ENCODE measurements around the gene FUZ.
A peak's percentile ranks its signal among the peaks of the same experiment; 100 is the strongest.
"Not testable (repeated sequence)": the region's sequence is repeated elsewhere in the genome, so short reads cannot be mapped to it uniquely, and the experiment has no call there.

The FUZ gene

GRCh38 chr19:49833599-49833998, 20.5 kb upstream of the FUZ start:
- no peak for DNase-seq (ENCODE audit: extremely low read depth in 1 of 2, low read depth in 1 of 2)

GRCh38 chr19:49832556-49832955, 19.5 kb upstream of the FUZ start:
- DNase-seq (ENCODE audit: extremely low read depth in 1 of 2, low read depth in 1 of 2), result no peak

- DNase-seq (ENCODE audit: extremely low read depth in 1 of 2, low read depth in 1 of 2), result no peak
Observed at GRCh38 chr19:49831592-49831991, 18.5 kb upstream of the FUZ start.

GRCh38 chr19:49830766-49831165, 17.7 kb upstream of the FUZ start:
- DNase-seq (ENCODE audit: extremely low read depth in 1 of 2, low read depth in 1 of 2), result no peak

- no peak for DNase-seq (ENCODE audit: extremely low read depth in 1 of 2, low read depth in 1 of 2)
Observed at GRCh38 chr19:49829721-49830120, 16.6 kb upstream of the FUZ start.

GRCh38 chr19:49829200-49829599, 16.1 kb upstream of the FUZ start:
- DNase-seq (ENCODE audit: extremely low read depth in 1 of 2, low read depth in 1 of 2), result no peak

GRCh38 chr19:49827034-49827433, 13.9 kb upstream of the FUZ start:
- no peak for DNase-seq (ENCODE audit: extremely low read depth in 1 of 2, low read depth in 1 of 2)

GRCh38 chr19:49824662-49825061, 11.6 kb upstream of the FUZ start:
- DNase-seq (ENCODE audit: extremely low read depth in 1 of 2, low read depth in 1 of 2), result no peak

GRCh38 chr19:49823472-49823871, 10.4 kb upstream of the FUZ start:
- DNase-seq (ENCODE audit: extremely low read depth in 1 of 2, low read depth in 1 of 2), result no peak

- DNase-seq (ENCODE audit: extremely low read depth in 1 of 2, low read depth in 1 of 2), result no peak
Observed at GRCh38 chr19:49820125-49820524, 7.0 kb upstream of the FUZ start.

GRCh38 chr19:49819452-49820115, 6.5 kb upstream of the FUZ start:
- not testable (repeated sequence) for DNase-seq (ENCODE audit: extremely low read depth in 1 of 2, low read depth in 1 of 2)

- DNase-seq (ENCODE audit: extremely low read depth in 1 of 2, low read depth in 1 of 2), result no peak
Observed at GRCh38 chr19:49818649-49819370, 5.7 kb upstream of the FUZ start.

- DNase-seq (ENCODE audit: extremely low read depth in 1 of 2, low read depth in 1 of 2), result peak; percentile 77 to 78
Observed at GRCh38 chr19:49817964-49818648, 5.0 kb upstream of the FUZ start, which contains the start of gene MED25. Gene MED25 (plus strand): TSS chr19:49818289. CDS start chr19:49818342, 53 bp downstream.

- no peak for DNase-seq (ENCODE audit: extremely low read depth in 1 of 2, low read depth in 1 of 2)
Observed at GRCh38 chr19:49816590-49816989, 3.5 kb upstream of the FUZ start.

GRCh38 chr19:49814010-49814409, 918 bp upstream of the FUZ start:
- no peak for DNase-seq (ENCODE audit: extremely low read depth in 1 of 2, low read depth in 1 of 2)

GRCh38 chr19:49812452-49812996, 568 bp downstream of the FUZ start:
- DNase-seq (ENCODE audit: extremely low read depth in 1 of 2, low read depth in 1 of 2), result no peak

GRCh38 chr19:49811328-49811727, 1.8 kb downstream of the FUZ start:
- no peak for DNase-seq (ENCODE audit: extremely low read depth in 1 of 2, low read depth in 1 of 2)

- DNase-seq (ENCODE audit: extremely low read depth in 1 of 2, low read depth in 1 of 2), result no peak
Observed at GRCh38 chr19:49809941-49810389, 3.1 kb downstream of the FUZ start.

GRCh38 chr19:49809160-49809940, 3.7 kb downstream of the FUZ start:
- peak in 1 of 2 donors; percentile 24 for DNase-seq (ENCODE audit: extremely low read depth in 1 of 2, low read depth in 1 of 2)

- DNase-seq (ENCODE audit: extremely low read depth in 1 of 2, low read depth in 1 of 2), result peak; percentile 73 to 79
Observed at GRCh38 chr19:49808711-49809159, 4.4 kb downstream of the FUZ start.
